Fibroblast of gingiva (primary cell): Measurements from ENCODE around the gene MST1R.
"Not testable (repeated sequence)": the region's sequence is repeated elsewhere in the genome, so short reads cannot be mapped to it uniquely, and the experiment has no call there.

Source experiments
- DNase-seq: peaks from one replicate; pipeline ENCODE4 v3.0.0-alpha.2; 2011; ENCODE audit warnings: low read depth

Gene MST1R

GRCh38 chr3:49911611-49912010 is 7.9 kb upstream of the MST1R start:
- no peak for DNase-seq

GRCh38 chr3:49911124-49911420 is 7.4 kb upstream of the MST1R start:
- DNase-seq: no peak

- DNase-seq: no peak
Observed at GRCh38 chr3:49910409-49911123, 6.9 kb upstream of the MST1R start.

GRCh38 chr3:49908373-49909199 is 4.9 kb upstream of the MST1R start:
- DNase-seq: no peak

- DNase-seq: peak; percentile 37
Observed at GRCh38 chr3:49906073-49906743, 2.5 kb upstream of the MST1R start.

GRCh38 chr3:49904448-49904847 is 775 bp upstream of the MST1R start:
- DNase-seq: not testable (repeated sequence)

- DNase-seq: no peak
Observed at GRCh38 chr3:49902511-49903345, 945 bp downstream of the MST1R start.

- DNase-seq: peak; percentile 30
Observed at GRCh38 chr3:49901366-49902339, 2.0 kb downstream of the MST1R start.

- DNase-seq: peak; percentile 73
Observed at GRCh38 chr3:49900491-49901153, 3.1 kb downstream of the MST1R start.

GRCh38 chr3:49899815-49900214 is 3.9 kb downstream of the MST1R start:
- DNase-seq: no peak

- no peak for DNase-seq
Observed at GRCh38 chr3:49898991-49899390, 4.7 kb downstream of the MST1R start.

GRCh38 chr3:49896345-49896744 is 7.3 kb downstream of the MST1R start:
- no peak for DNase-seq

GRCh38 chr3:49895791-49896190 is 7.9 kb downstream of the MST1R start:
- DNase-seq: no peak

GRCh38 chr3:49889296-49889695 is 14.4 kb downstream of the MST1R start:
- DNase-seq: no peak

GRCh38 chr3:49886922-49887265 is 16.8 kb downstream of the MST1R start:
- DNase-seq: no peak

GRCh38 chr3:49883998-49884397 is 19.7 kb downstream of the MST1R start:
- no peak for DNase-seq

GRCh38 chr3:49882166-49882565 is 21.5 kb downstream of the MST1R start:
- DNase-seq: no peak

GRCh38 chr3:49880581-49881315 is 22.9 kb downstream of the MST1R start:
- DNase-seq: no peak

GRCh38 chr3:49879721-49880120 is 24.0 kb downstream of the MST1R start:
- no peak for DNase-seq

GRCh38 chr3:49878686-49879085 is 25.0 kb downstream of the MST1R start:
- DNase-seq: no peak
